Breast epithelium (tissue), 4 donors: ENCODE measurements around the gene DRICH1. TPM values are rescaled to one million over a fixed set of nuclear protein-coding genes. Genes with fewer than 3 reads are reported as not detected.

ENCODE experiments used
- DNase-seq, 2 donors: peaks; one replicate each; pipeline ENCODE4 v3.0.0-alpha.2; 2019; ENCODE audit warnings: low spot score in 2 of 2
- H3K27ac ChIP-seq, 2 donors: fragments of 200-600 bp; sonication (generic) in 1 of 2; one replicate each; pipeline ENCODE4 v1.5.1; 2016 to 2019; ENCODE audit warnings: mild to moderate bottlenecking in 1 of 2
- H3K27me3 ChIP-seq, 2 donors: fragments of 200-600 bp; sonication (generic) in 1 of 2; one replicate each; pipeline versions ENCODE4 v1.5.1 to v1.6.0; 2017 to 2019; ENCODE audit warnings: control low read depth in 1 of 2, mild to moderate bottlenecking in 1 of 2
- H3K36me3 ChIP-seq: fragments of 200-600 bp; one replicate; pipeline ENCODE4 v1.5.1; 2019
- H3K4me1 ChIP-seq, 2 donors: fragments of 200-600 bp; sonication (generic); one replicate each; pipeline ENCODE4 v1.5.1; 2016 to 2019; ENCODE audit warnings: control low read depth in 1 of 2
- H3K4me3 ChIP-seq, 3 donors: fragments of 200-600 bp; sonication (generic); 1 replicate in 2 of 3; 2 replicates in 1 of 3; pipeline ENCODE4 v1.5.1; 2016 to 2019; ENCODE audit warnings: mild to moderate bottlenecking in 3 of 3, moderate library complexity in 2 of 3
- H3K9me3 ChIP-seq, 2 donors: fragments of 200-600 bp; sonication (generic) in 1 of 2; one replicate each; pipeline ENCODE4 v1.5.1; 2016 to 2019; ENCODE audit warnings: control low read depth in 1 of 2
- CTCF ChIP-seq, 3 donors: fragments of 450-650 bp; IDR thresholded peaks; one replicate each; pipeline ENCODE4 v1.5.1; 2016 to 2017; ENCODE audit warnings: antibody characterized with exemption in 3 of 3, mild to moderate bottlenecking in 3 of 3, moderate library complexity in 3 of 3
- POLR2A ChIP-seq: fragments of 450-650 bp; IDR thresholded peaks from one replicate; pipeline ENCODE4 v1.6.1; 2016; ENCODE audit warnings: antibody characterized with exemption, mild to moderate bottlenecking, moderate library complexity
- POLR2AphosphoS5 ChIP-seq, 3 donors: sonication (generic); formaldehyde crosslinking; IDR thresholded peaks; one replicate each; pipeline ENCODE4 v1.6.1; 2017; ENCODE audit warnings: antibody characterized with exemption in 3 of 3
- intact Hi-C: fragments of 100-400 bp; cut with DNase I; formaldehyde crosslinking; loops from one replicate; pipeline ENCODE4 v1.15.1; 2023; ENCODE audit warnings: low total_unique reads
- total RNA-seq, 3 donors: library from RNA; depleted of rRNA; stranded (reverse); fragments of >200 nt; gene quantifications; one replicate each; pipeline ENCODE4 v1.1.0, GENCODE V29; 2016

DRICH1 gene
- total RNA-seq, 3 donors from 2014 or later = 1.0 to 1.3 TPM; not detected in 1

- no peak for TF ChIP-seq CTCF (IDR thresholded peaks at IDR 0.05)
- TF ChIP-seq POLR2A = no peak
- no peak for TF ChIP-seq POLR2AphosphoS5 (IDR thresholded peaks at IDR 0.05)
- H3K36me3 ChIP-seq = no peaks in the 10 kb centered on the region
- no peaks in the 10 kb centered on the region for H3K27me3 ChIP-seq
- no peaks in the 10 kb centered on the region for H3K4me1 ChIP-seq
- DNase-seq = no peak
- no peak overlapping the region for H3K4me3 ChIP-seq
- H3K27ac ChIP-seq = no peak overlapping the region
- no peaks in the 10 kb centered on the region for H3K9me3 ChIP-seq
- intact Hi-C loops = no loop called here
Measured at GRCh38 chr22:23580576-23581259, 51.4 kb downstream of the DRICH1 start.

GRCh38 chr22:23579870-23580575 lies 52.1 kb downstream of the DRICH1 start, which contains the start of gene IGLL1:
TSS of gene IGLL1 (minus strand) at chr22:23580290. CDS start at chr22:23580190, 100 bp downstream.
- TF ChIP-seq POLR2A (no peak), CTCF (IDR thresholded peaks at IDR 0.05) (no peak), POLR2AphosphoS5 (IDR thresholded peaks at IDR 0.05) (no peak)
- Histone ChIP-seq H3K9me3 (no peaks in the 10 kb centered on the region), H3K27ac (no peak within 1 kb of the TSS), H3K4me1 (no peaks in the 10 kb centered on the region), H3K4me3 (no peak within 1 kb of the TSS), H3K36me3 (no peaks in the 10 kb centered on the region), H3K27me3 (no peaks in the 10 kb centered on the region)
- intact Hi-C loops = no loop called here
- no peak for DNase-seq

- no peaks in the 10 kb centered on the region for H3K36me3 ChIP-seq
- H3K9me3 ChIP-seq = no peaks in the 10 kb centered on the region
- H3K27me3 ChIP-seq = no peaks in the 10 kb centered on the region
- no peak for TF ChIP-seq POLR2A
- TF ChIP-seq CTCF (IDR thresholded peaks at IDR 0.05) = no peak
- TF ChIP-seq POLR2AphosphoS5 (IDR thresholded peaks at IDR 0.05) = no peak
- intact Hi-C loops = no loop called here
- no peak overlapping the region for H3K27ac ChIP-seq
- H3K4me3 ChIP-seq = no peak overlapping the region
- no peaks in the 10 kb centered on the region for H3K4me1 ChIP-seq
- no peak for DNase-seq
Measured at GRCh38 chr22:23579280-23579679, 52.8 kb downstream of the DRICH1 start.

- TF ChIP-seq POLR2AphosphoS5 (IDR thresholded peaks at IDR 0.05) (no peak), CTCF (IDR thresholded peaks at IDR 0.05) (no peak), POLR2A (no peak)
- no peaks in the 10 kb centered on the region for H3K4me1 ChIP-seq
- intact Hi-C loops = no loop called here
- DNase-seq = no peak
- no peak overlapping the region for H3K27ac ChIP-seq
- H3K9me3 ChIP-seq = no peaks in the 10 kb centered on the region
- H3K27me3 ChIP-seq = no peaks in the 10 kb centered on the region
- H3K36me3 ChIP-seq = no peaks in the 10 kb centered on the region
- H3K4me3 ChIP-seq = no peak overlapping the region
Measured at GRCh38 chr22:23578306-23578705, 53.8 kb downstream of the DRICH1 start.

GRCh38 chr22:23576681-23577080 lies 55.4 kb downstream of the DRICH1 start:
- intact Hi-C loops = no loop called here

More at GRCh38 chr22:23576681-23577080, 55.4 kb downstream of the DRICH1 start:
- TF ChIP-seq POLR2AphosphoS5 (IDR thresholded peaks at IDR 0.05) (no peak), CTCF (IDR thresholded peaks at IDR 0.05) (no peak), POLR2A (no peak)
- Histone ChIP-seq H3K36me3 (no peaks in the 10 kb centered on the region), H3K27me3 (no peaks in the 10 kb centered on the region), H3K4me3 (no peak overlapping the region), H3K27ac (no peak overlapping the region), H3K9me3 (no peaks in the 10 kb centered on the region), H3K4me1 (no peaks in the 10 kb centered on the region)
- DNase-seq = no peak
